Measurements from ENCODE around the gene OAS3. TPM values are rescaled to one million over a fixed set of nuclear protein-coding genes. Genes with fewer than 3 reads are reported as not detected.
A peak's percentile ranks its signal among the peaks of the same experiment; 100 is the strongest.

OAS3 gene
- polyA plus RNA-seq, 1 experiment: 6.7 TPM

DNA sequence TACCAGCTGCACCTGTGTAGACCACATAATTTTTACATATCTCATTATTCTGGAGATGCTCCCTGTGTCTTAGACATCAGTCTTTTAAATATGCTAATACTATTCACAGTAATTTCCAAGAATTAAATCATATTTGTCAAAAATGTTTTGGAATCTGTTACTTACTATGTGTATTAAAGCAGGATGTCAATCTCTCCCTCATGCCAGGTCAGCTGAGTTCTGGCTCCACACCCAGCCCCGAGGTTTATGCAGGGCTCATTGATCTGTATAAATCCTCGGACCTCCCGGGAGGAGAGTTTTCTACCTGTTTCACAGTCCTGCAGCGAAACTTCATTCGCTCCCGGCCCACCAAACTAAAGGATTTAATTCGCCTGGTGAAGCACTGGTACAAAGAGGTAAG, 67.9 kb downstream of the OAS3 start:
- no peaks in the 10 kb centered on the region for H3K36me3 ChIP-seq (ENCODE audit: control insufficient read depth, insufficient read depth, low read length)
- ChIA-PET CTCF (interaction anchor here (1.3 to 3.6 kb wide), 4 partner anchors 8 to 24 kb away, joined by 4 to 23 read pairs (median 6); no protein-coding TSS in a partner anchor), POLR2A (no interaction called here)
- TF ChIP-seq, protein P1, sequence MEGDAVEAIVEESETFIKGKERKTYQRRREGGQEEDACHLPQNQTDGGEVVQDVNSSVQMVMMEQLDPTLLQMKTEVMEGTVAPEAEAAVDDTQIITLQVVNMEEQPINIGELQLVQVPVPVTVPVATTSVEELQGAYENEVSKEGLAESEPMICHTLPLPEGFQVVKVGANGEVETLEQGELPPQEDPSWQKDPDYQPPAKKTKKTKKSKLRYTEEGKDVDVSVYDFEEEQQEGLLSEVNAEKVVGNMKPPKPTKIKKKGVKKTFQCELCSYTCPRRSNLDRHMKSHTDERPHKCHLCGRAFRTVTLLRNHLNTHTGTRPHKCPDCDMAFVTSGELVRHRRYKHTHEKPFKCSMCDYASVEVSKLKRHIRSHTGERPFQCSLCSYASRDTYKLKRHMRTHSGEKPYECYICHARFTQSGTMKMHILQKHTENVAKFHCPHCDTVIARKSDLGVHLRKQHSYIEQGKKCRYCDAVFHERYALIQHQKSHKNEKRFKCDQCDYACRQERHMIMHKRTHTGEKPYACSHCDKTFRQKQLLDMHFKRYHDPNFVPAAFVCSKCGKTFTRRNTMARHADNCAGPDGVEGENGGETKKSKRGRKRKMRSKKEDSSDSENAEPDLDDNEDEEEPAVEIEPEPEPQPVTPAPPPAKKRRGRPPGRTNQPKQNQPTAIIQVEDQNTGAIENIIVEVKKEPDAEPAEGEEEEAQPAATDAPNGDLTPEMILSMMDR (IDR thresholded peaks at IDR 0.05; ENCODE audit: insufficient read depth, low read depth, low read length): no peak
- H3K27me3 ChIP-seq (ENCODE audit: control insufficient read depth, insufficient read depth, low read length): no peaks in the 10 kb centered on the region; the same call in 1 of the 2 replicates
- no peak for DNase-seq (ENCODE audit: low read depth)
- H3K4me3 ChIP-seq (ENCODE audit: low read depth, low read length): no peak overlapping the region

DNA sequence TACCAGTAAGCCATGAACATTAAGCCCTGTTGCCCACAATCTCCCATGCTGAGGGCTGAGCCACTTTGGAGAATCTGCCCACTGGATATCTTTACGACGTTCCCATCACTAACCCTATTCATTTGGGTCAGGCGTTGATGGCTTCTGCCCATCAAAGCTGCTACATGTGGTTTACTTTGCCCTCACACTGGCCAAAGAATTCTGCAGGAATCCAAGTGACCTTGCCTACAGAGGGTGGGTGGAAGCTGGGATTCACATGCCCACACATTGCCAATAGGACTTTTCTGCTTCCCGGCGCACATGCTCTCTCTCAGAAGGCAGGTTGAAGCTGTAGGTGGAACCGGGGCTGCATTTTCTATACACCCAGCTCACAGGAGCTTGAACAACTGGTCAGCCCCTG, 68.4 kb downstream of the OAS3 start:
- CTCF ChIA-PET: interaction anchor here (1.1 to 3.6 kb wide), 6 partner anchors 9 to 163 kb away, joined by 3 to 23 read pairs (median 4); no protein-coding TSS in a partner anchor
- TF ChIP-seq, protein P1 (IDR thresholded peaks at IDR 0.05; ENCODE audit: insufficient read depth, low read depth, low read length): no peak
- POLR2A ChIA-PET: no interaction called here
- Histone ChIP-seq H3K36me3 (ENCODE audit: control insufficient read depth, insufficient read depth, low read length) (no peaks in the 10 kb centered on the region), H3K27me3 (ENCODE audit: control insufficient read depth, insufficient read depth, low read length) (no peaks in the 10 kb centered on the region; the same call in 1 of the 2 replicates), H3K4me3 (ENCODE audit: low read depth, low read length) (no peak overlapping the region)
- no peak for DNase-seq (ENCODE audit: low read depth)

DNA sequence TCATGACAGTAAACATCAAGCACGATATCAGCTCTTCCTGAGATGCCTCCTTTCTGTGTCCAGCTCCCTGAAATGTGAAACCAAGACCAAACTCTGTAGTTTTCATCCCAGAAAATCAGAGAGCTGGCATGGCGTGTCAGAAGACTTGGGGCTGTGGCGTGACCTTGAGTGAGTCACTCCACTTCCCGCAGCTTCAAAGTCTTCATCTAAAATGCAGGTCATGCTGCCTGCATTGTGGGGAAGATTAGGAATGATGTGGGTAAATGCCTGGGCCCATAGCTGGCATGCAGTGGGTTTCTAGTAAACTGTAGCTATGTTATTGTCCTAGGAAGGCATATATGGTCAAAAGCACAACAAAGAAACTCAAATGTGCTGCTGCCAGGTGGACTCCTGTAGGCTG, 68.9 kb downstream of the OAS3 start:
- TF ChIP-seq, protein P1 (IDR thresholded peaks at IDR 0.05; ENCODE audit: insufficient read depth, low read depth, low read length): no peak
- POLR2A ChIA-PET: no interaction called here
- H3K36me3 ChIP-seq (ENCODE audit: control insufficient read depth, insufficient read depth, low read length): no peaks in the 10 kb centered on the region

DNA sequence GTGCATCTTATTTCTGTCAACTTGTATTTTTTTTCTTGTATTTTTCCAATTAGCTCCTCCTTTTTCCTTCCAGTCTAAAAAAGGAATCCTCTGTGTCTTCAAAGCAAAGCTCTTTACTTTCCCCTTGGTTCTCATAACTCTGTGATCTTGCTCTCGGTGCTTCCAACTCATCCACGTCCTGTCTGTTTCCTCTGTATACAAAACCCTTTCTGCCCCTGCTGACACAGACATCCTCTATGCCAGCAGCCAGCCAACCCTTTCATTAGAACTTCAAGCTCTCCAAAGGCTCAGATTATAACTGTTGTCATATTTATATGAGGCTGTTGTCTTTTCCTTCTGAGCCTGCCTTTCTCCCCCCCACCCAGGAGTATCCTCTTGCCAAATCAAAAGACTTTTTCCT, 72.4 kb downstream of the OAS3 start:
- CTCF ChIA-PET: no interaction called here
- Histone ChIP-seq H3K4me3 (ENCODE audit: low read depth, low read length) (no peak overlapping the region), H3K27me3 (ENCODE audit: control insufficient read depth, insufficient read depth, low read length) (peaks cover 3% of the 10 kb centered on the region), H3K36me3 (ENCODE audit: control insufficient read depth, insufficient read depth, low read length) (no peaks in the 10 kb centered on the region)
- TF ChIP-seq, protein P1 (IDR thresholded peaks at IDR 0.05; ENCODE audit: insufficient read depth, low read depth, low read length): no peak
- DNase-seq (ENCODE audit: low read depth): no peak
- POLR2A ChIA-PET: no interaction called here

More for the DNA sequence above, 68.9 kb downstream of the OAS3 start:
- CTCF ChIA-PET: interaction anchor here (0.8 to 3.6 kb wide), 7 partner anchors 9 to 163 kb away, joined by 3 to 23 read pairs (median 4); no protein-coding TSS in a partner anchor
- Histone ChIP-seq H3K27me3 (ENCODE audit: control insufficient read depth, insufficient read depth, low read length) (no peaks in the 10 kb centered on the region; the same call in 1 of the 2 replicates), H3K4me3 (ENCODE audit: low read depth, low read length) (no peak overlapping the region)
- peak; percentile 7 for DNase-seq (ENCODE audit: low read depth)

DNA sequence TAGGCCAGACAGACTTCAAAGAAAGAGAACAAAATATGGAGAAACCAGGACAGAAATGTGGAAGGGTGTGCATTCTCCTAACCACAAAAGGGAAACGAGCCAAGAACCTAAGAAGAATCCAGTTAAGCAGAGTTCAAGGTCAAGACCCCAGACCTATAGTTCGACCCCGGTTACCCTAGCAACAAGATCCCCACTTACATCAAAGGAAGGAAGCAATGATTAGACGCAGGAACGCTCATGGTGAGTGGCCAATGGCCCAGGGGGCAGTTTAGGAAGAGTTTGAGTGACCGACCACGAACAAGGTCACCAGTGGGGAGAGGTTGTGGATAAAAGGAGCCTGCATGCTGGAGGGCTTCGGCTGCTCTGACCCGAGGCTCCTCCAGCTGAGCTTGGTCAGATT, 76.3 kb downstream of the OAS3 start:
- POLR2A ChIA-PET: no interaction called here
- CTCF ChIA-PET: no interaction called here
- Histone ChIP-seq H3K27me3 (ENCODE audit: control insufficient read depth, insufficient read depth, low read length) (peaks cover 3% of the 10 kb centered on the region; the same call in 1 of the 2 replicates), H3K36me3 (ENCODE audit: control insufficient read depth, insufficient read depth, low read length) (no peaks in the 10 kb centered on the region), H3K4me3 (ENCODE audit: low read depth, low read length) (no peak overlapping the region)
- no peak for DNase-seq (ENCODE audit: low read depth)
- TF ChIP-seq, protein P1 (IDR thresholded peaks at IDR 0.05; ENCODE audit: insufficient read depth, low read depth, low read length): no peak

Data from BJ (cell line).